RPMI7951 (cell line): ENCODE results near the gene CDC42. TPM values are rescaled to one million over a fixed set of nuclear protein-coding genes. Genes with fewer than 3 reads are reported as not detected.
A peak's percentile ranks its signal among the peaks of the same experiment; 100 is the strongest.

Experiments used
- DNase-seq: peaks from one replicate; pipeline ENCODE4 v3.0.0-alpha.2; 2012; ENCODE audit warnings: low read depth
- total RNA-seq: library from RNA; depleted of rRNA; stranded (reverse); fragments of >200 nt; shearing (Covaris generic); gene quantifications from 2 replicates; pipeline ENCODE4 v1.2.3, GENCODE V29; 2014

The CDC42 gene
- total RNA-seq, 1 experiment from 2014 or later, result 659 TPM

GRCh38 chr1:22074803-22075202 lies 22.3 kb downstream of the CDC42 start:
- no peak for DNase-seq

GRCh38 chr1:22075718-22076117 lies 23.2 kb downstream of the CDC42 start:
- DNase-seq, result no peak

GRCh38 chr1:22076346-22076745 lies 23.8 kb downstream of the CDC42 start:
- no peak for DNase-seq

GRCh38 chr1:22077728-22078127 lies 25.2 kb downstream of the CDC42 start:
- peak; percentile 14 for DNase-seq

- no peak for DNase-seq
These were observed 25.6 kb downstream of the CDC42 start for GRCh38 chr1:22078133-22078532.

- DNase-seq, result no peak
These were observed 27.7 kb downstream of the CDC42 start for GRCh38 chr1:22080191-22080590.

- DNase-seq, result no peak
These were observed 35.8 kb downstream of the CDC42 start for GRCh38 chr1:22088331-22088730.

- DNase-seq, result no peak
These were observed 36.6 kb downstream of the CDC42 start for GRCh38 chr1:22089134-22089571.

- DNase-seq, result no peak
These were observed 37.3 kb downstream of the CDC42 start for GRCh38 chr1:22089787-22090186.

GRCh38 chr1:22090867-22091266 lies 38.4 kb downstream of the CDC42 start:
- no peak for DNase-seq

- peak; percentile 65 for DNase-seq
These were observed 39.7 kb downstream of the CDC42 start for GRCh38 chr1:22092026-22092768.

- no peak for DNase-seq
These were observed 41.0 kb downstream of the CDC42 start for GRCh38 chr1:22093513-22093912.

- DNase-seq, result no peak
These were observed 43.5 kb downstream of the CDC42 start for GRCh38 chr1:22096036-22096435.

- no peak for DNase-seq
These were observed 44.0 kb downstream of the CDC42 start for GRCh38 chr1:22096463-22096862.

GRCh38 chr1:22098752-22099151 lies 46.2 kb downstream of the CDC42 start:
- DNase-seq, result no peak

- DNase-seq, result no peak
These were observed 47.7 kb downstream of the CDC42 start for GRCh38 chr1:22100168-22100567.

- no peak for DNase-seq
These were observed 48.7 kb downstream of the CDC42 start for GRCh38 chr1:22101199-22101598.

GRCh38 chr1:22101995-22102394 lies 49.5 kb downstream of the CDC42 start:
- no peak for DNase-seq

- DNase-seq, result no peak
These were observed 50.2 kb downstream of the CDC42 start for GRCh38 chr1:22102746-22103145.

GRCh38 chr1:22104094-22104493 lies 51.6 kb downstream of the CDC42 start:
- DNase-seq, result no peak

GRCh38 chr1:22104865-22105437 lies 52.4 kb downstream of the CDC42 start:
- no peak for DNase-seq

- peak; percentile 46 for DNase-seq
These were observed 53.2 kb downstream of the CDC42 start for GRCh38 chr1:22105611-22106207.

- no peak for DNase-seq
These were observed 54.6 kb downstream of the CDC42 start for GRCh38 chr1:22107126-22107525.
